Measurements from ENCODE around the gene COL6A3. TPM values are rescaled to one million over a fixed set of nuclear protein-coding genes. Genes with fewer than 3 reads are reported as not detected.

COL6A3 gene
- total RNA-seq, 1 experiment from 2014 or later = 0.57 TPM

DNA sequence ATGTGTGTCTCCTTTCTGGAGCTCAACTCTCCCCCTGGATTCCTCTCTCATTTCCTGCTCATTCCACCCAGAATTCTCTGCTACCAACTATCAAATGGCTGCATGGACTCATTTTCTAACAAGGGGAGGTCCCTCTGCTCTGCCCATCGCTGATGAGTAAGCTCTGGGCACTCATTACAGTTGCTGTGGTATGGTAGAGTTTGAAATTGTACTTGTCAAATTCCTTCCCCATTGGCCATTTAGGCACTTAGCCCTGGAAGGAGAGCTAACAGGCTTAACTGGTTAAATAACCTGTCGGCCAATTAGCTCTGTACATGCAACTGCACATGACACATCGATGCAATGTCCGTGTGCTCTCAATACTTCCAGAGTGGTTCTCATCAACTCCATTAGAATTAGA, 20.4 kb downstream of the COL6A3 start:
- Histone ChIP-seq H3K79me2 (ENCODE audit: low read depth) (no peaks in the 10 kb centered on the region), H3K27me3 (ENCODE audit: insufficient read depth, low read depth) (peaks cover 79% of the 10 kb centered on the region), H3K4me3 (no peak overlapping the region), H3K9me2 (ENCODE audit: insufficient read depth) (no peaks in the 10 kb centered on the region), H3K27ac (no peak overlapping the region), H4K20me1 (ENCODE audit: insufficient read depth) (no peaks in the 10 kb centered on the region), H3K4me1 (replicated peaks; ENCODE audit: insufficient read depth) (no peaks in the 10 kb centered on the region), H2AFZ (no peak overlapping the region), H3K36me3 (ENCODE audit: low read depth) (no peaks in the 10 kb centered on the region), H3K9me3 (ENCODE audit: insufficient read depth, low read depth) (peaks cover 5% of the 10 kb centered on the region; the same call in 1 of the 2 replicates), H3F3A (ENCODE audit: insufficient read depth, low read depth) (no peaks in the 10 kb centered on the region), H3K4me2 (no peak overlapping the region)
- DNase-seq = peak in 1 of 2 experiments; percentile 40
- intact Hi-C loops (cut with micrococcal nuclease; ENCODE audit: unreplicated experiment) = no loop called here
- POLR2A ChIA-PET (ENCODE audit: unreplicated experiment) = no interaction called here
- no TSS peak for BruUV-seq (replicated peaks)
- CTCF ChIA-PET = no interaction called here
- TF ChIP-seq EZH2 (IDR thresholded peaks at IDR 0.05; ENCODE audit: low read depth) = no peak
- TF ChIP-seq, protein P1, sequence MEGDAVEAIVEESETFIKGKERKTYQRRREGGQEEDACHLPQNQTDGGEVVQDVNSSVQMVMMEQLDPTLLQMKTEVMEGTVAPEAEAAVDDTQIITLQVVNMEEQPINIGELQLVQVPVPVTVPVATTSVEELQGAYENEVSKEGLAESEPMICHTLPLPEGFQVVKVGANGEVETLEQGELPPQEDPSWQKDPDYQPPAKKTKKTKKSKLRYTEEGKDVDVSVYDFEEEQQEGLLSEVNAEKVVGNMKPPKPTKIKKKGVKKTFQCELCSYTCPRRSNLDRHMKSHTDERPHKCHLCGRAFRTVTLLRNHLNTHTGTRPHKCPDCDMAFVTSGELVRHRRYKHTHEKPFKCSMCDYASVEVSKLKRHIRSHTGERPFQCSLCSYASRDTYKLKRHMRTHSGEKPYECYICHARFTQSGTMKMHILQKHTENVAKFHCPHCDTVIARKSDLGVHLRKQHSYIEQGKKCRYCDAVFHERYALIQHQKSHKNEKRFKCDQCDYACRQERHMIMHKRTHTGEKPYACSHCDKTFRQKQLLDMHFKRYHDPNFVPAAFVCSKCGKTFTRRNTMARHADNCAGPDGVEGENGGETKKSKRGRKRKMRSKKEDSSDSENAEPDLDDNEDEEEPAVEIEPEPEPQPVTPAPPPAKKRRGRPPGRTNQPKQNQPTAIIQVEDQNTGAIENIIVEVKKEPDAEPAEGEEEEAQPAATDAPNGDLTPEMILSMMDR (conservative IDR thresholded peaks at IDR 0.05) = no peak

DNA sequence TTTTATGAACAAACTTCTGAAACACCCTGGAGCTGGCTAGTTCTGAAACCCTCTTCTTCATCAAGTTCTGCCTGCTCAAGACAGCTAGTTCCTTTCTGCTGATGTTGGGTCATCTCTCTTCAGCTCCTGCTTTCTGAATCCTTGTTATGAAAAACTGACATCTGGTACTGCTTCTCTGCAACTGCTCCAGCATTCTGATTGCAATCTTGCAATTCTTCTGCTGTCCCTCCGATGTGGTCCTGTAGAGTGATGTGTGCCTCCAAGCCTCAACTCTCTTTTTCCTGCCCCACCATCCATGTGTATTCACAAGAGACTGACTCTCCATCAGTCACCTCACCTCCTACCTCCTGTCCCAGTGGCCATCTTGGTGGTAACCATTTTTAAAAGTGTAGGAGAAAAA, 21.8 kb downstream of the COL6A3 start:
- no peak overlapping the region for H3K27ac ChIP-seq
- no peaks in the 10 kb centered on the region for H3F3A ChIP-seq (ENCODE audit: insufficient read depth, low read depth)
- no peaks in the 10 kb centered on the region for H3K36me3 ChIP-seq (ENCODE audit: low read depth)
- no peak overlapping the region for H2AFZ ChIP-seq
- H3K4me2 ChIP-seq = no peak overlapping the region
- H3K9me2 ChIP-seq (ENCODE audit: insufficient read depth) = no peaks in the 10 kb centered on the region
- peaks cover 78% of the 10 kb centered on the region for H3K27me3 ChIP-seq (ENCODE audit: insufficient read depth, low read depth)
- CTCF ChIA-PET = interaction anchor here (0.6 kb wide), 1 partner anchor 111 kb away, joined by 3 read pairs; no protein-coding TSS in a partner anchor
- no peak for TF ChIP-seq EZH2 (IDR thresholded peaks at IDR 0.05; ENCODE audit: low read depth)
- TF ChIP-seq, protein P1 (conservative IDR thresholded peaks at IDR 0.05) = no peak
- intact Hi-C loops (cut with micrococcal nuclease; ENCODE audit: unreplicated experiment) = no loop called here
- no peak for DNase-seq
- POLR2A ChIA-PET (ENCODE audit: unreplicated experiment) = no interaction called here
- H3K79me2 ChIP-seq (ENCODE audit: low read depth) = no peaks in the 10 kb centered on the region
- H3K4me3 ChIP-seq = no peak overlapping the region
- H4K20me1 ChIP-seq (ENCODE audit: insufficient read depth) = no peaks in the 10 kb centered on the region
- no peaks in the 10 kb centered on the region for H3K4me1 ChIP-seq (replicated peaks; ENCODE audit: insufficient read depth)
- H3K9me3 ChIP-seq (ENCODE audit: insufficient read depth, low read depth) = peaks cover 5% of the 10 kb centered on the region; the same call in 1 of the 2 replicates
- BruUV-seq (replicated peaks) = no TSS peak

DNA sequence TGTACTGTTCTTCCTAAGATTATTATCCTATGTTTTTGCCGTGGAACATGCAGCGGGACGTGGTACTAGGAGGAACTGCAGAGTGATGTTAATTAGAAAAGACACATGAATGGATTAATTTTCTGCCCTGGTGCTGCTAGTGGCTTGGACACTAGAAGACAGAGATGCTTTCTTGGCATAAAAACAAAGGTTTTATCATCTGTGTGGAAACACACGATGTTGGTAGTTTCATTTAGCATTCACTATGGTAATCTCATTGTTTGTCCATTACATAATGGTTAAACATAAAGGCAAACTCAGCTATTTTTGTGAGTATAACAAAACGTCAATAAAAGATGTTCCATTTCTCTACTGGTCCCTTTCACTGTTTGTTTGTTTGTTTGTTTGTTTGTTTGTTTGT, 22.8 kb downstream of the COL6A3 start:
- Histone ChIP-seq H3K27me3 (ENCODE audit: insufficient read depth, low read depth) (peaks cover 76% of the 10 kb centered on the region), H3K4me1 (replicated peaks; ENCODE audit: insufficient read depth) (no peaks in the 10 kb centered on the region), H3K79me2 (ENCODE audit: low read depth) (no peaks in the 10 kb centered on the region), H3K27ac (no peak overlapping the region), H3F3A (ENCODE audit: insufficient read depth, low read depth) (no peaks in the 10 kb centered on the region), H3K9me3 (ENCODE audit: insufficient read depth, low read depth) (no peaks in the 10 kb centered on the region; the same call in 1 of the 2 replicates), H3K4me2 (no peak overlapping the region), H2AFZ (no peak overlapping the region), H4K20me1 (ENCODE audit: insufficient read depth) (no peaks in the 10 kb centered on the region), H3K36me3 (ENCODE audit: low read depth) (no peaks in the 10 kb centered on the region), H3K9me2 (ENCODE audit: insufficient read depth) (no peaks in the 10 kb centered on the region), H3K4me3 (no peak overlapping the region)
- ChIA-PET CTCF (no interaction called here), POLR2A (ENCODE audit: unreplicated experiment) (no interaction called here)
- TF ChIP-seq EZH2 (IDR thresholded peaks at IDR 0.05; ENCODE audit: low read depth) = no peak
- TF ChIP-seq, protein P1 (conservative IDR thresholded peaks at IDR 0.05) = no peak
- BruUV-seq (replicated peaks) = no TSS peak
- DNase-seq = no peak
- intact Hi-C loops (cut with micrococcal nuclease; ENCODE audit: unreplicated experiment) = no loop called here

Measured in PC-9 (cell line).